Measurements from ENCODE around the gene IQCF5. TPM values are rescaled to one million over a fixed set of nuclear protein-coding genes. Genes with fewer than 3 reads are reported as not detected.

Gene IQCF5
- total and polyA plus RNA-seq, 10 donors: not detected

DNA sequence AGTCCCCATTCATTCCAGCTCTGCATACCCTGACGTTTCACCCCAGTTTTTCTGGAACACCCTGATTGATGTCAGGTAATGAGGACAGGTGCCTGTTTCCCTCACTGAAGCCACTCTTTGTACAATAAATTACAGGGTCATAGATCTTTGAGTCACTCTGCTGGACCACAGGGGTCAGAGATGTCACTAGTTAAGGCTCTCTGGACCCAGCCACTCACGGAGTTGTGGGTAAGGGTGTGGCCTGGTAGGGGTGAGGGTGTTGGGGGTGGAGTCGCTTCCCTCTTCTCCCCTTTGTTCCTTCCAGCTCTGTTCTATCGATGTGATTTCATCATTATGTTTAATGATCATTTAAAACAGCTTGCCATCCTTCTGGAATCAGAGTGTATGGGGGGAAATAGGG, 512 bp downstream of the IQCF5 start:
- no peak for DNase-seq
- peaks cover 0 to 31% (median 0%) of the 10 kb centered on the region in 7 donors for H3K27me3 ChIP-seq (replicated peaks in 1 of 7)
- no peaks in the 10 kb centered on the region for H3K4me1 ChIP-seq
- H3K4me3 ChIP-seq: no peak overlapping the region
- 55 to 74% (median 60%) methylated on average over 4 of the region's 4 CpGs for WGBS, 5 donors
- H3K36me3 ChIP-seq: no peaks in the 10 kb centered on the region
- no peaks in the 10 kb centered on the region for H3K9me3 ChIP-seq
- intact Hi-C loops (cut with DNase I; ENCODE audit: low total_unique reads): no loop called here
- H3K27ac ChIP-seq: no peak overlapping the region
- TF ChIP-seq POLR2AphosphoS5 (IDR thresholded peaks at IDR 0.05) (no peak), POLR2A (IDR thresholded peaks at IDR 0.05) (no peak)
- TF ChIP-seq, protein P1, sequence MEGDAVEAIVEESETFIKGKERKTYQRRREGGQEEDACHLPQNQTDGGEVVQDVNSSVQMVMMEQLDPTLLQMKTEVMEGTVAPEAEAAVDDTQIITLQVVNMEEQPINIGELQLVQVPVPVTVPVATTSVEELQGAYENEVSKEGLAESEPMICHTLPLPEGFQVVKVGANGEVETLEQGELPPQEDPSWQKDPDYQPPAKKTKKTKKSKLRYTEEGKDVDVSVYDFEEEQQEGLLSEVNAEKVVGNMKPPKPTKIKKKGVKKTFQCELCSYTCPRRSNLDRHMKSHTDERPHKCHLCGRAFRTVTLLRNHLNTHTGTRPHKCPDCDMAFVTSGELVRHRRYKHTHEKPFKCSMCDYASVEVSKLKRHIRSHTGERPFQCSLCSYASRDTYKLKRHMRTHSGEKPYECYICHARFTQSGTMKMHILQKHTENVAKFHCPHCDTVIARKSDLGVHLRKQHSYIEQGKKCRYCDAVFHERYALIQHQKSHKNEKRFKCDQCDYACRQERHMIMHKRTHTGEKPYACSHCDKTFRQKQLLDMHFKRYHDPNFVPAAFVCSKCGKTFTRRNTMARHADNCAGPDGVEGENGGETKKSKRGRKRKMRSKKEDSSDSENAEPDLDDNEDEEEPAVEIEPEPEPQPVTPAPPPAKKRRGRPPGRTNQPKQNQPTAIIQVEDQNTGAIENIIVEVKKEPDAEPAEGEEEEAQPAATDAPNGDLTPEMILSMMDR (IDR thresholded peaks at IDR 0.05 in 8 of 11, conservative IDR thresholded peaks at IDR 0.05 in 3 of 11): no peak

DNA sequence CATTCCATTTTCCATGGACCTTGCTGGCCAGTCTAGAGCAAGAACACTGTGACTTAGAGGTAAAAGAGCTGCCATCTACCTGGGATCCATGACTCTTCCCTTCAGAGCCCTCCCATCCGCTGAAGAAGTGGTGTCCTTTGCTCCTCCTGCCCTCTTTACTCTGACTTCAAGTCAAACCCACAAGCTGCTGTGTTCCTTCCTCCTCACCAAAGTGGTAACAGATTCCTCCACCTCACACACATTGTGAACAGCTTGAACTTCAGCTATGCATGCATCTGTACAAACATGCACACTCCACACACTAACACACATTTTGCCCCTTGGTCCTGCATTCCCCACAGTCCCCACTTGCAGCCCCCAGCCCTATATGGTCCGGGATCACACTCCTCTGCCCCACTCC, 990 bp downstream of the IQCF5 start:
- H3K4me3 ChIP-seq: no peak overlapping the region
- H3K36me3 ChIP-seq: no peaks in the 10 kb centered on the region
- no peak for DNase-seq
- WGBS, 5 donors: 72 to 86% (median 82%) methylated on average over 2 of the region's 2 CpGs
- H3K4me1 ChIP-seq: no peaks in the 10 kb centered on the region
- no peak overlapping the region for H3K27ac ChIP-seq
- intact Hi-C loops (cut with DNase I; ENCODE audit: low total_unique reads): no loop called here
- no peaks in the 10 kb centered on the region for H3K9me3 ChIP-seq
- H3K27me3 ChIP-seq (replicated peaks in 1 of 7): peaks cover 0 to 33% (median 0%) of the 10 kb centered on the region in 7 donors
- TF ChIP-seq, protein P1 (IDR thresholded peaks at IDR 0.05 in 8 of 11, conservative IDR thresholded peaks at IDR 0.05 in 3 of 11): no peak
- TF ChIP-seq POLR2A (IDR thresholded peaks at IDR 0.05): no peak
- no peak for TF ChIP-seq POLR2AphosphoS5 (IDR thresholded peaks at IDR 0.05)

DNA sequence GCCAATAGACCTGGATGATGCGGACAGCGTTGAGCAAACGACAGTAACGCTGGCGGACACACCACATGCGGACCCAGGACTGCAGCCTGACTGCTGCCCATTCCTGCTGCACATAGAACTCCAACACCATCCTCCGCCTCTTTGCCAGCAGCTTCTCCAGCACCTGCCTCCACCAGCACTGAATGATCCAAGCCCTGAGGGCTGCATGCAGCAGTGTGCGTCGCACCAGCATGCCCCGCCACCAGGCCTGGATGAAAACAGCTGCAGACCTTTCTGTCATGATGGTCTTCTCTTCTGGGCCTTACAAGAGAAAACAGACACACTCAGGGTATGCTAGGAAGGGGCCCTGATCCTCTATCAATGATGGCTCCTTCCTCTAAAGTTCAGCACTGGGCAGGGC, 1.5 kb downstream of the IQCF5 start:
- H3K27me3 ChIP-seq (replicated peaks in 1 of 7): peaks cover 0 to 39% (median 0%) of the 10 kb centered on the region in 7 donors
- H3K36me3 ChIP-seq: no peaks in the 10 kb centered on the region
- no peaks in the 10 kb centered on the region for H3K9me3 ChIP-seq
- DNase-seq: no peak
- no peaks in the 10 kb centered on the region for H3K4me1 ChIP-seq
- no peak overlapping the region for H3K27ac ChIP-seq
- intact Hi-C loops (cut with DNase I; ENCODE audit: low total_unique reads): no loop called here
- no peak overlapping the region for H3K4me3 ChIP-seq
- TF ChIP-seq POLR2A (IDR thresholded peaks at IDR 0.05) (no peak), POLR2AphosphoS5 (IDR thresholded peaks at IDR 0.05) (no peak)
- TF ChIP-seq, protein P1 (IDR thresholded peaks at IDR 0.05 in 8 of 11, conservative IDR thresholded peaks at IDR 0.05 in 3 of 11): no peak
- WGBS, 5 donors: 92 to 98% (median 97%) methylated on average over 10 of the region's 10 CpGs

DNA sequence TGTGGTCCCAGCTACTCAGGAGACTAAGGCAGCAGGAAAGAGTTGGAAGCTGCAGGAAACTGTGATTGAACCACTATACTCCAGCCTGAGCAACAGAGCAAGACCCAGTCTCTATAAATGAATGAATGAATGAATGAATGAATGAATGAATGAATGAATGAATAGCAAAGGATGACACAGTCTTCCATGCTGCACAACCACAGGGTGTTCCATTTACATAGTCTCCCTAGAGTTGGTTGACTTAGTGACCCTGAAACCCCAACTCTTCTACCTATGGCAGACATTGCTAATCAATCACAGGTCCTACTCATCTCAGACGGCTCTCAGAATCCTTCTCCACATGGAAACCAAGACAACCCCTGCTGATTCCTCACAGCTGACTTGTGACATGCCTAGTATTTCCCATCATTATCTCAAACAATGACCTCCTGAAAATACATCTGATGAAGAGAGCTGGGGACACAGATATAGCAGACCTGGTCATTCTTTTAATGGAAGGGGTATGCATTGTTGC, 2.1 kb downstream of the IQCF5 start:
- H3K27me3 ChIP-seq (replicated peaks in 1 of 7): peaks cover 0 to 40% (median 0%) of the 10 kb centered on the region in 7 donors
- intact Hi-C loops (cut with DNase I; ENCODE audit: low total_unique reads): no loop called here
- no peak overlapping the region for H3K27ac ChIP-seq
- H3K4me3 ChIP-seq: no peak overlapping the region
- no peak for TF ChIP-seq POLR2AphosphoS5 (IDR thresholded peaks at IDR 0.05)
- TF ChIP-seq POLR2A (IDR thresholded peaks at IDR 0.05): no peak
- TF ChIP-seq, protein P1 (IDR thresholded peaks at IDR 0.05 in 8 of 11, conservative IDR thresholded peaks at IDR 0.05 in 3 of 11): no peak
- H3K9me3 ChIP-seq: no peaks in the 10 kb centered on the region
- H3K4me1 ChIP-seq: no peaks in the 10 kb centered on the region
- no peaks in the 10 kb centered on the region for H3K36me3 ChIP-seq
- DNase-seq: no peak
- 71 to 91% (median 81%) methylated on average over 1 of the region's 1 CpG for WGBS, 5 donors

All from spleen (tissue), 11 donors.